IMR-90 (cell line): ENCODE data around the gene TM9SF4.

Experiments
- BHLHE40 ChIP-seq: fragments of 150-350 bp; IDR thresholded peaks from 2 replicates; pipeline ENCODE4 v1.6.1; 2016; ENCODE audit warnings: mild to moderate bottlenecking, low read depth, low read length
- CEBPB ChIP-seq: IDR thresholded peaks from 2 replicates; pipeline ENCODE4 v1.6.1; 2012; ENCODE audit warnings: low read depth, low read length, improper control_type of control experiment
- CHD1 ChIP-seq: IDR thresholded peaks from 2 replicates; pipeline ENCODE4 v1.6.1; 2012; ENCODE audit warnings: low read depth, low read length, improper control_type of control experiment
- MAZ ChIP-seq: IDR thresholded peaks from 2 replicates; pipeline ENCODE4 v1.6.1; 2012; ENCODE audit warnings: low read depth, mild to moderate bottlenecking, low read length, improper control_type of control experiment, moderate library complexity, borderline replicate concordance
- POLR2A ChIP-seq: IDR thresholded peaks from 2 replicates; pipeline ENCODE4 v1.6.1; 2012; ENCODE audit warnings: mild to moderate bottlenecking, low read depth, low read length
- RAD21 ChIP-seq: IDR thresholded peaks from 2 replicates; pipeline ENCODE4 v1.6.1; 2012; ENCODE audit warnings: low read length, improper control_type of control experiment
- SMC3 ChIP-seq: fragments of 150-350 bp; IDR thresholded peaks from 2 replicates; pipeline ENCODE4 v1.6.1; 2016; ENCODE audit warnings: low read depth, mild to moderate bottlenecking, antibody characterized with exemption, low read length, moderate library complexity
- TF ChIP-seq, protein P1 (sequence below): conservative IDR thresholded peaks from 2 replicates; pipeline ENCODE4 v1.5.1; 2012; ENCODE audit warnings: mild to moderate bottlenecking, low read depth, low read length, improper control_type of control experiment
- TF ChIP-seq, protein P2 (sequence below): fragments of 150-350 bp; IDR thresholded peaks from 2 replicates; pipeline ENCODE4 v1.6.1; 2016; ENCODE audit warnings: low read depth, mild to moderate bottlenecking, low read length, moderate library complexity, borderline replicate concordance
- TF ChIP-seq, protein P3 (sequence below): fragments of 150-350 bp; IDR thresholded peaks from 2 replicates; pipeline ENCODE4 v1.6.1; 2017; ENCODE audit warnings: mild to moderate bottlenecking, antibody characterized with exemption, low read length, low read depth

DNA sequence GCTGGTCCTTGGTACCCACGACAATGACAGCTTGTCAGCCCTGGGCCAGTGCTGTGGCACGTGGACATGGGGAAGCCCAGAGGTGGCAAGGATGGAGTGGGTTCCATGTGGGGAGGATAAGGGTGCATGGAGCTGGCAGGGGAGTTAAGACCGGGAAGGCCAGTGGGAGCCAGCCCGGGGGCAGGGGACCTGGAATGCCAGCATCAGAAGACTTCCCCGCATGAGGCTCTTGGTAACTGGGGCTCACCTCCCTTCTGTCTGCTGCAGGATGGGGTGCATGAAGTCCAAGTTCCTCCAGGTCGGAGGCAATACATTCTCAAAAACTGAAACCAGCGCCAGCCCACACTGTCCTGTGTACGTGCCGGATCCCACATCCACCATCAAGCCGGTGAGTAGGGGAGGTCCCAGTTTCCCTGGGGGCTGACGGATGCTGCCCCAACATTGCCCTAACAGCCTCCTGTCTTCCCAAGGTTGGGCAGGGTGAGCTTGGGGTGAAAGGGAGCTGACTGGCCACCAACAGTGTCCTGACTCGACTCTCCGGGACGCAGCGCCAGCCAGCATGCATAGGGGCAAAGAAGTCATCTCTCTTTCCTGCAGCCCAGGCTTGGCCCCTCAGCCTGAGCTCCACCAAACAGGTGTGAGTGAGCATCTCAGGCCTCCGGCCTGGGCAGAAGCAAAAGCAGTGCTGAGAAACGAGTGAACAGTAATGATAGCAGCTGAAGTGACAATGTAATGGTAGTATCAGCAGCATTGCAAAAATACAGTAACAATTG, 37.9 kb upstream of the TM9SF4 start:
- no peak for TF ChIP-seq MAZ
- TF ChIP-seq CHD1: no peak
- TF ChIP-seq, protein P1, sequence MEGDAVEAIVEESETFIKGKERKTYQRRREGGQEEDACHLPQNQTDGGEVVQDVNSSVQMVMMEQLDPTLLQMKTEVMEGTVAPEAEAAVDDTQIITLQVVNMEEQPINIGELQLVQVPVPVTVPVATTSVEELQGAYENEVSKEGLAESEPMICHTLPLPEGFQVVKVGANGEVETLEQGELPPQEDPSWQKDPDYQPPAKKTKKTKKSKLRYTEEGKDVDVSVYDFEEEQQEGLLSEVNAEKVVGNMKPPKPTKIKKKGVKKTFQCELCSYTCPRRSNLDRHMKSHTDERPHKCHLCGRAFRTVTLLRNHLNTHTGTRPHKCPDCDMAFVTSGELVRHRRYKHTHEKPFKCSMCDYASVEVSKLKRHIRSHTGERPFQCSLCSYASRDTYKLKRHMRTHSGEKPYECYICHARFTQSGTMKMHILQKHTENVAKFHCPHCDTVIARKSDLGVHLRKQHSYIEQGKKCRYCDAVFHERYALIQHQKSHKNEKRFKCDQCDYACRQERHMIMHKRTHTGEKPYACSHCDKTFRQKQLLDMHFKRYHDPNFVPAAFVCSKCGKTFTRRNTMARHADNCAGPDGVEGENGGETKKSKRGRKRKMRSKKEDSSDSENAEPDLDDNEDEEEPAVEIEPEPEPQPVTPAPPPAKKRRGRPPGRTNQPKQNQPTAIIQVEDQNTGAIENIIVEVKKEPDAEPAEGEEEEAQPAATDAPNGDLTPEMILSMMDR: no peak
- TF ChIP-seq RAD21: no peak
- TF ChIP-seq SMC3: no peak
- TF ChIP-seq, protein P2, sequence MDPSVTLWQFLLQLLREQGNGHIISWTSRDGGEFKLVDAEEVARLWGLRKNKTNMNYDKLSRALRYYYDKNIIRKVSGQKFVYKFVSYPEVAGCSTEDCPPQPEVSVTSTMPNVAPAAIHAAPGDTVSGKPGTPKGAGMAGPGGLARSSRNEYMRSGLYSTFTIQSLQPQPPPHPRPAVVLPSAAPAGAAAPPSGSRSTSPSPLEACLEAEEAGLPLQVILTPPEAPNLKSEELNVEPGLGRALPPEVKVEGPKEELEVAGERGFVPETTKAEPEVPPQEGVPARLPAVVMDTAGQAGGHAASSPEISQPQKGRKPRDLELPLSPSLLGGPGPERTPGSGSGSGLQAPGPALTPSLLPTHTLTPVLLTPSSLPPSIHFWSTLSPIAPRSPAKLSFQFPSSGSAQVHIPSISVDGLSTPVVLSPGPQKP: no peak
- TF ChIP-seq POLR2A: no peak
- no peak for TF ChIP-seq BHLHE40
- no peak for TF ChIP-seq CEBPB
- TF ChIP-seq, protein P3, sequence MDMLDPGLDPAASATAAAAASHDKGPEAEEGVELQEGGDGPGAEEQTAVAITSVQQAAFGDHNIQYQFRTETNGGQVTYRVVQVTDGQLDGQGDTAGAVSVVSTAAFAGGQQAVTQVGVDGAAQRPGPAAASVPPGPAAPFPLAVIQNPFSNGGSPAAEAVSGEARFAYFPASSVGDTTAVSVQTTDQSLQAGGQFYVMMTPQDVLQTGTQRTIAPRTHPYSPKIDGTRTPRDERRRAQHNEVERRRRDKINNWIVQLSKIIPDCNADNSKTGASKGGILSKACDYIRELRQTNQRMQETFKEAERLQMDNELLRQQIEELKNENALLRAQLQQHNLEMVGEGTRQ: no peak
